Measurements from ENCODE around the gene VPS35. TPM values are rescaled to one million over a fixed set of nuclear protein-coding genes. Genes with fewer than 3 reads are reported as not detected.
A peak's percentile ranks its signal among the peaks of the same experiment; 100 is the strongest.
"Not testable (repeated sequence)": the region's sequence is repeated elsewhere in the genome, so short reads cannot be mapped to it uniquely, and the experiment has no call there.

VPS35 gene
- total RNA-seq, 1 experiment from 2014 or later, result 70.4 TPM

DNA sequence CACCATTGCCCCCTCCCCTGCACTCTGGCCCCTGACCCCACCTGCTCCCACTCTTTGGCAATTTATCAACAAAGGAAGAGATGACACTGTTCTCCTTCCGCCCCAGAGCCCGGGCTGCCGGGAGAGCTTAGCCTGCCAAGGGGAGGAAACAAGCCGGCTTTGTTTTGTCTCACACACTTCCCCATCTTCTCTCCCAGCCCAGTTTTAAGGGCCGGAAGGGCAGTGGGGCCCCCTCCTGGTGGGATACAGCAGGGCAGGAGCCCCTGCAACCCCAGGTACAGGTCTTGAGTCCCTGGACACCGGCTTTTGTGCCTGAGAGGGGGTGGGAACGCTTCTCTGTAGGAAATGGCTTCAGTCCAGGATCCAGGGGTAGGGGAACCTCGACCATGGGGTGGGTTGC is 65.7 kb downstream of the VPS35 start:
- H3K4me2 ChIP-seq (ENCODE audit: insufficient read depth, insufficient read length, low read length); H3K9me3 ChIP-seq (ENCODE audit: control insufficient read depth, low read depth, low read length); H3K56ac ChIP-seq (ENCODE audit: insufficient read length, low read depth, low read length); H2BK5ac ChIP-seq (ENCODE audit: insufficient read length, low read length); H3K27me3 Mint-ChIP-seq (ENCODE audit: low read depth); H3K27ac Mint-ChIP-seq; H3K4me3 Mint-ChIP-seq; H4K91ac ChIP-seq (ENCODE audit: insufficient read length, low read depth, low read length); H4K8ac ChIP-seq (replicated peaks; ENCODE audit: insufficient read length, low read depth, low read length); H2BK20ac ChIP-seq (ENCODE audit: low read depth, low read length, poor library complexity, severe bottlenecking); DNase-seq; H3K27ac ChIP-seq (ENCODE audit: insufficient read length, low read depth, low read length); H3K18ac ChIP-seq (ENCODE audit: insufficient read length, low read depth, low read length); H3K23ac ChIP-seq (ENCODE audit: insufficient read length, low read depth, low read length); H3K27me3 ChIP-seq (ENCODE audit: insufficient read depth, low read length); H3K79me1 ChIP-seq (ENCODE audit: insufficient read depth, low read depth, low read length, poor library complexity, severe bottlenecking); H2BK12ac ChIP-seq (ENCODE audit: insufficient read length, low read depth, low read length); H3K4me1 ChIP-seq (ENCODE audit: insufficient read depth, low read length); H3K9ac ChIP-seq (ENCODE audit: extremely low read depth, insufficient read length, low read length); H3K9me3 Mint-ChIP-seq; H4K20me1 ChIP-seq (ENCODE audit: control insufficient read depth, insufficient read depth, insufficient read length); H2AFZ ChIP-seq (ENCODE audit: low read length); H3K79me2 ChIP-seq (ENCODE audit: insufficient read depth, low read length); H4K5ac ChIP-seq (ENCODE audit: insufficient read length, low read depth, low read length); H3K23me2 ChIP-seq (ENCODE audit: insufficient read length, low read depth, low read length, poor library complexity, severe bottlenecking); H3T11ph ChIP-seq (ENCODE audit: low read length); H2AK5ac ChIP-seq (ENCODE audit: insufficient read length, low read length); H3K4ac ChIP-seq (ENCODE audit: low read depth, low read length); H3K14ac ChIP-seq (ENCODE audit: insufficient read depth, low read length); H2BK15ac ChIP-seq (ENCODE audit: low read depth, low read length); H2BK120ac ChIP-seq (ENCODE audit: low read depth, low read length, poor library complexity, severe bottlenecking): not testable (repeated sequence)
- peak; percentile 35; the same call in 2 of the 3 replicates for TF ChIP-seq CTCF (conservative IDR thresholded peaks at IDR 0.05)
- no CpG with 5 or more reads among the region's 8 CpGs for WGBS (ENCODE audit: extremely low coverage, insufficient read length, low lambda C conversion rate)
- Mint-ChIP-seq H3K36me3 (ENCODE audit: insufficient read depth in 1 of 3, low read depth in 3 of 3) (peaks cover 6 to 10% (median 7%) of the 10 kb centered on the region in 3 experiments; a peak in 6 of 7 replicates), H3K4me1 (peaks cover 10 to 15% of the 10 kb centered on the region in 2 experiments)
